HCT116 (cell line): ENCODE data around the gene ZBTB8A. TPM values are rescaled to one million over a fixed set of nuclear protein-coding genes. Genes with fewer than 3 reads are reported as not detected.

Source experiments
- ATAC-seq: fragments of 200-7000 bp; cut with Tn5 transposase; 2 replicates; pipeline ENCODE4 v1.9.1; 2020; ENCODE audit warnings: mild to moderate bottlenecking, moderate library complexity
- BruUV-seq: library from RNA; stranded (reverse); fragments of 400-500 nt; replicated peaks from 2 replicates; lab custom pipeline; 2021; lab: Mats Ljungman, UMichigan
- CTCF ChIA-PET: fragments of 300-600 bp; sonication (Branson Sonifier 250); formaldehyde crosslinking; loops from one replicate; lab custom pipeline; 2021; ENCODE audit warnings: antibody characterized with exemption; lab: Charles Lee
- POLR2A ChIA-PET: fragments of 300-600, 350-600 bp; sonication (Branson Sonifier 250); formaldehyde crosslinking; loops from one replicate; lab custom pipeline; 2021; ENCODE audit warnings: antibody characterized with exemption; lab: Charles Lee
- RAD21 ChIA-PET, 2 experiments: fragments of 300-600 bp; sonication (Branson Sonifier 250); formaldehyde crosslinking; loops; one replicate each; lab custom pipeline; 2023; ENCODE audit warnings: low total read pairs in 2 of 2; ENCODE audit not compliant: uncharacterized antibody in 2 of 2, unreplicated experiment in 2 of 2, low non-redundant PET in 1 of 2; lab: Charles Lee
- DNase-seq: peaks from one replicate; pipeline ENCODE4 v3.0.0-alpha.2; 2010; ENCODE audit warnings: low read depth, low spot score
- H2AFZ ChIP-seq: fragments of 200-600 bp; shearing (Covaris generic), sonication (generic); 2 replicates; pipeline ENCODE4 v1.6.1; 2017; ENCODE audit warnings: low read depth, mixed run types, mixed read lengths, antibody characterized with exemption, low read length; ENCODE audit not compliant: poor library complexity, severe bottlenecking
- H3K27ac ChIP-seq: 2 replicates; pipeline ENCODE4 v1.5.1; 2012; ENCODE audit warnings: low read depth, low read length
- H3K27me3 ChIP-seq: fragments of 200-600 bp; sonication (generic); 2 replicates; pipeline ENCODE4 v1.6.1; 2016; ENCODE audit warnings: mixed run types, low read length, mixed read lengths; ENCODE audit not compliant: insufficient read depth
- H3K36me3 ChIP-seq, 2 experiments: fragments of 200-500 bp in 1 of 2; fragments of 200-600 bp in 1 of 2; sonication (Bioruptor generic) in 1 of 2; sonication (generic) in 1 of 2; 2 replicates each; pipeline versions ENCODE4 v1.5.1 to v1.6.1; 2014 to 2016; ENCODE audit warnings: low read length in 2 of 2, inconsistent platforms in 1 of 2, mixed read lengths in 1 of 2, mixed run types in 1 of 2; ENCODE audit not compliant: insufficient read depth in 2 of 2, control insufficient read depth in 1 of 2
- H3K4me1 ChIP-seq, 2 experiments: fragments of 200-600 bp in 1 of 2; sonication (generic) in 1 of 2; 2 replicates each; pipeline versions ENCODE4 v1.5.1 to v1.6.1; 2012 to 2017; ENCODE audit warnings: low read length in 2 of 2, inconsistent platforms in 1 of 2, mild to moderate bottlenecking in 1 of 2, mixed read lengths in 1 of 2, mixed run types in 1 of 2, moderate library complexity in 1 of 2; ENCODE audit not compliant: insufficient read depth in 2 of 2, control insufficient read depth in 1 of 2
- H3K4me2 ChIP-seq: fragments of 200-600 bp; sonication (generic); 2 replicates; pipeline ENCODE4 v1.6.1; 2017; ENCODE audit warnings: mixed run types, low read length, mixed read lengths
- H3K4me3 ChIP-seq, 2 experiments: fragments of 200-600 bp in 1 of 2; sonication (generic) in 1 of 2; replicated peaks in 1 of 2; 2 replicates each; pipeline ENCODE4 v1.5.1; 2011 to 2016; ENCODE audit warnings: low read length in 2 of 2, control low read depth in 1 of 2, low read depth in 1 of 2, mild to moderate bottlenecking in 1 of 2, mixed read lengths in 1 of 2, mixed run types in 1 of 2
- H3K79me2 ChIP-seq: fragments of 200-600 bp; sonication (generic); 2 replicates; pipeline ENCODE4 v1.6.1; 2017; ENCODE audit warnings: mild to moderate bottlenecking, mixed run types, low read length, moderate library complexity, mixed read lengths; ENCODE audit not compliant: insufficient read depth
- H3K9ac ChIP-seq: fragments of 200-600 bp; sonication (generic); 2 replicates; pipeline ENCODE4 v1.6.1; 2016; ENCODE audit warnings: low read length, mixed read lengths
- H3K9me2 ChIP-seq: fragments of 200-600 bp; sonication (generic), shearing (Covaris generic); 2 replicates; pipeline ENCODE4 v1.6.1; 2017; ENCODE audit warnings: mixed run types, mild to moderate bottlenecking, moderate library complexity; ENCODE audit not compliant: insufficient read depth
- H3K9me3 ChIP-seq, 2 experiments: fragments of 200-500 bp in 1 of 2; fragments of 200-600 bp in 1 of 2; sonication (Bioruptor generic) in 1 of 2; sonication (generic) in 1 of 2; 2 replicates each; pipeline ENCODE4 v1.6.1; 2014 to 2017; ENCODE audit warnings: low read length in 2 of 2, mixed read lengths in 2 of 2, inconsistent platforms in 1 of 2, low read depth in 1 of 2, mild to moderate bottlenecking in 1 of 2, mixed run types in 1 of 2, moderate library complexity in 1 of 2; ENCODE audit not compliant: control insufficient read depth in 1 of 2, insufficient read depth in 1 of 2
- H4K20me1 ChIP-seq: fragments of 200-600 bp; sonication (generic), shearing (Covaris generic); 2 replicates; pipeline ENCODE4 v1.6.1; 2017; ENCODE audit warnings: mixed run types, mild to moderate bottlenecking, moderate library complexity; ENCODE audit not compliant: insufficient read depth
- CBX3 ChIP-seq: IDR thresholded peaks from 2 replicates; pipeline ENCODE4 v1.6.1; 2012; ENCODE audit warnings: low read depth
- CEBPB ChIP-seq: IDR thresholded peaks from 2 replicates; pipeline ENCODE4 v1.6.1; 2012; ENCODE audit warnings: low read depth
- ELF1 ChIP-seq: IDR thresholded peaks from 2 replicates; pipeline ENCODE4 v1.6.1; 2012; ENCODE audit warnings: low read depth, borderline replicate concordance
- EZH2phosphoT487 ChIP-seq: fragments of 200-600 bp; IDR thresholded peaks from 2 replicates; pipeline ENCODE4 v1.6.1; 2018; ENCODE audit warnings: antibody characterized with exemption, borderline replicate concordance
- JUND ChIP-seq: IDR thresholded peaks from 2 replicates; pipeline ENCODE4 v1.6.1; 2012
- POLR2A ChIP-seq: IDR thresholded peaks from 2 replicates; pipeline ENCODE4 v1.7.0; 2011; ENCODE audit warnings: borderline replicate concordance; ENCODE audit not compliant: insufficient read depth, insufficient read length; ENCODE audit errors: extremely low read depth
- POLR2AphosphoS5 ChIP-seq: IDR thresholded peaks from 2 replicates; pipeline ENCODE4 v1.6.1; 2011; ENCODE audit warnings: mild to moderate bottlenecking, low read depth, low read length, moderate library complexity
- RAD21 ChIP-seq: IDR thresholded peaks from 2 replicates; pipeline ENCODE4 v1.6.1; 2012; ENCODE audit warnings: low read depth, mild to moderate bottlenecking
- SP1 ChIP-seq: IDR thresholded peaks from 2 replicates; pipeline ENCODE4 v1.6.1; 2012; ENCODE audit warnings: low read depth
- SRF ChIP-seq: IDR thresholded peaks from 2 replicates; pipeline ENCODE4 v1.6.1; 2012; ENCODE audit warnings: low read depth
- YY1 ChIP-seq: IDR thresholded peaks from 2 replicates; pipeline ENCODE4 v1.6.1; 2011; ENCODE audit warnings: low read length, low read depth, moderate library complexity, mild to moderate bottlenecking; ENCODE audit not compliant: insufficient replicate concordance; ENCODE audit errors: extremely low read depth
- ZFX ChIP-seq: fragments of 450-650 bp; IDR thresholded peaks from 2 replicates; pipeline ENCODE4 v1.6.1; 2017
- ZNF274 ChIP-seq: fragments of 200-500 bp; sonication (Bioruptor generic); IDR thresholded peaks from 2 replicates; pipeline ENCODE4 v1.6.1; 2014; ENCODE audit warnings: mild to moderate bottlenecking, low read depth, low read length, inconsistent platforms
- intact Hi-C: fragments of 100-400 bp; cut with micrococcal nuclease; formaldehyde crosslinking; loops from 2 replicates; pipeline ENCODE4 v1.10.0; 2022
- total RNA-seq: library from RNA; stranded (reverse); gene quantifications from one replicate; pipeline ENCODE4 v1.2.1, GENCODE V29; 2021; ENCODE audit not compliant: unreplicated experiment
- TF ChIP-seq, protein P1 (sequence below): IDR thresholded peaks from 2 replicates; pipeline ENCODE4 v1.6.1; 2012
- TF ChIP-seq, protein P2 (sequence below), 3 experiments: fragments of 200-600 bp in 1 of 3; sonication (generic) in 1 of 3; IDR thresholded peaks in 2 of 3; conservative IDR thresholded peaks in 1 of 3; 2 replicates each; pipeline ENCODE4 v1.5.1; 2012 to 2017; ENCODE audit warnings: low read depth in 2 of 3, low read length in 2 of 3, antibody characterized with exemption in 1 of 3, borderline replicate concordance in 1 of 3, control low read depth in 1 of 3, mild to moderate bottlenecking in 1 of 3, mixed read lengths in 1 of 3, mixed run types in 1 of 3, moderate library complexity in 1 of 3; ENCODE audit not compliant: insufficient read depth in 1 of 3

The ZBTB8A gene
- total RNA-seq, 1 experiment from 2014 or later: 9.7 TPM

DNA sequence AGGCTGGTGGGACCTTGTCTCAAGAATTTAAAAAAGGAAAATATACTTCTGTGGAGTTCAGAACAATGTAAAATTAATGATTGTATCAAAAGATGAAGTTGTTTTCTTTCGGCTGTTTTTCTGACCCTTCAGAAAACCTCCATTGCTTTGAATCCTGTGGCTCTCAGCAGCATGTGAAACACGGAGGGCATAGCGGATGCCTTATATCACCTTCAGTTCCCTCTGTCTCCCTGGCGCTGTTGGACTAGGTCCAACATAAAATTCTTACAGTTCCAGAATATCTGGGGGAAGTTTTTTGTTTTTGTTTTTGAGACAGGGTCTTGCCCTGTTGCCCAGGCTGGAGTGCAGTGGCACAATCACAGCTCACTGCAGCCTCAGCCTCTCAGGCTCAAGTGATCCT lies 7.4 kb downstream of the ZBTB8A start:
- no peaks in the 10 kb centered on the region for H3K4me1 ChIP-seq
- no TSS peak for BruUV-seq
- H2AFZ ChIP-seq: no peak overlapping the region
- ChIA-PET RAD21 (no interaction called here), POLR2A (no interaction called here)
- H3K9me3 ChIP-seq: no peaks in the 10 kb centered on the region
- H3K9me2 ChIP-seq: no peaks in the 10 kb centered on the region
- H3K4me3 ChIP-seq: no peak overlapping the region
- intact Hi-C loops: no loop called here
- DNase-seq: no peak
- no peak overlapping the region for H3K9ac ChIP-seq
- ATAC-seq: no peak
- H3K4me2 ChIP-seq: no peak overlapping the region
- H3K27ac ChIP-seq: no peak overlapping the region
- H3K36me3 ChIP-seq: no peaks in the 10 kb centered on the region
- no peaks in the 10 kb centered on the region for H4K20me1 ChIP-seq
- no peak for TF ChIP-seq ZNF274
- TF ChIP-seq, all 23 proteins: peak for 0
- CTCF ChIA-PET: no interaction called here
- Histone ChIP-seq H3K79me2 (peaks cover 50% of the 10 kb centered on the region), H3K27me3 (no peaks in the 10 kb centered on the region)

DNA sequence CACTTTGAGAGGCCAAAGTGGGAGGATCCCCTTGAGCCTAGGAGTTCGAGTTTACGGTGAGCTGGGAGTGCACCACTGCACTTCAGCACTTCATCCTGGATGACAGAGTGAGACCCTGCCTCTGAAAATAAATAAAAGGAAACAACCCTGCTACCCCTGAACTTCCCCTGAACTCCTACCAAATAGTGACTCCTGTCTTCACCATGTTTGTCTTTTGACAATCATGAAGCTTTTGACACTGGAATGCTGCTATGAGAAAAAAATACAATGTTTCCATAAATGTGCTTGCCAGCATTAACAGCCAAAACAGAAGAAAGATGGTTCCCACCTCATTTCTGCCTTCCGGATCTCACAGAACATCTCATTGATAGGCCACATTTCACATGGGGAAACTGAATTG lies 10.4 kb downstream of the ZBTB8A start:
- ATAC-seq (no peak), DNase-seq (no peak)
- Histone ChIP-seq H3K79me2 (peaks cover 30% of the 10 kb centered on the region), H3K4me1 (no peaks in the 10 kb centered on the region), H2AFZ (no peak overlapping the region), H3K9me2 (no peaks in the 10 kb centered on the region), H3K4me3 (no peak overlapping the region), H3K9me3 (no peaks in the 10 kb centered on the region), H3K27me3 (no peaks in the 10 kb centered on the region), H3K36me3 (peaks cover 0 to 3% of the 10 kb centered on the region in 2 experiments; a peak in 1 of 4 replicates), H3K9ac (no peak overlapping the region), H4K20me1 (no peaks in the 10 kb centered on the region), H3K27ac (no peak overlapping the region), H3K4me2 (no peak overlapping the region)
- BruUV-seq: no TSS peak
- ChIA-PET RAD21 (no interaction called here), CTCF (interaction anchor here (1.8 kb wide), 1 partner anchor 29 kb away, joined by 7 read pairs; no protein-coding TSS in a partner anchor), POLR2A (no interaction called here)
- intact Hi-C loops: no loop called here
- TF ChIP-seq CEBPB (no peak), JUND (no peak), ZNF274 (no peak), SRF (no peak), RAD21 (no peak), POLR2A (no peak), POLR2AphosphoS5 (no peak), ELF1 (no peak), ZFX (no peak), YY1 (no peak), CBX3 (no peak), SP1 (no peak), EZH2phosphoT487 (no peak)
- TF ChIP-seq, protein P1, sequence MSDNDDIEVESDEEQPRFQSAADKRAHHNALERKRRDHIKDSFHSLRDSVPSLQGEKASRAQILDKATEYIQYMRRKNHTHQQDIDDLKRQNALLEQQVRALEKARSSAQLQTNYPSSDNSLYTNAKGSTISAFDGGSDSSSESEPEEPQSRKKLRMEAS: no peak
- TF ChIP-seq, protein P2, sequence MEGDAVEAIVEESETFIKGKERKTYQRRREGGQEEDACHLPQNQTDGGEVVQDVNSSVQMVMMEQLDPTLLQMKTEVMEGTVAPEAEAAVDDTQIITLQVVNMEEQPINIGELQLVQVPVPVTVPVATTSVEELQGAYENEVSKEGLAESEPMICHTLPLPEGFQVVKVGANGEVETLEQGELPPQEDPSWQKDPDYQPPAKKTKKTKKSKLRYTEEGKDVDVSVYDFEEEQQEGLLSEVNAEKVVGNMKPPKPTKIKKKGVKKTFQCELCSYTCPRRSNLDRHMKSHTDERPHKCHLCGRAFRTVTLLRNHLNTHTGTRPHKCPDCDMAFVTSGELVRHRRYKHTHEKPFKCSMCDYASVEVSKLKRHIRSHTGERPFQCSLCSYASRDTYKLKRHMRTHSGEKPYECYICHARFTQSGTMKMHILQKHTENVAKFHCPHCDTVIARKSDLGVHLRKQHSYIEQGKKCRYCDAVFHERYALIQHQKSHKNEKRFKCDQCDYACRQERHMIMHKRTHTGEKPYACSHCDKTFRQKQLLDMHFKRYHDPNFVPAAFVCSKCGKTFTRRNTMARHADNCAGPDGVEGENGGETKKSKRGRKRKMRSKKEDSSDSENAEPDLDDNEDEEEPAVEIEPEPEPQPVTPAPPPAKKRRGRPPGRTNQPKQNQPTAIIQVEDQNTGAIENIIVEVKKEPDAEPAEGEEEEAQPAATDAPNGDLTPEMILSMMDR (IDR thresholded peaks at IDR 0.05 in 2 of 3, conservative IDR thresholded peaks at IDR 0.05 in 1 of 3; ENCODE audit: borderline replicate concordance in 1 of 3, insufficient read depth in 1 of 3, low read depth in 2 of 3, low read length in 2 of 3): no peak
